H1 (cell line): ENCODE data around the gene RIN3. TPM values are rescaled to one million over a fixed set of nuclear protein-coding genes. Genes with fewer than 3 reads are reported as not detected.

Experiments
- CTCF ChIA-PET: fragments of 300-600 bp; sonication (Branson Sonifier 250); formaldehyde crosslinking; loops from one replicate; lab custom pipeline; 2021; ENCODE audit not compliant: partially characterized antibody; lab: Charles Lee
- POLR2A ChIA-PET: fragments of 300-600 bp; sonication (Branson Sonifier 250); formaldehyde crosslinking; loops from one replicate; lab custom pipeline; 2021; ENCODE audit warnings: inconsistent platforms; ENCODE audit not compliant: partially characterized antibody; lab: Charles Lee
- DNase-seq, 2 experiments: peaks; one replicate each; pipeline versions ENCODE4 v3.0.0 to v3.0.0-alpha.2; 2010 to 2022; ENCODE audit warnings: low spot score in 2 of 2, low read depth in 1 of 2, mixed read lengths in 1 of 2
- FAIRE-seq: peaks from 2 replicates; lab custom pipeline; 2011; peaks lifted over from hg19 to GRCh38; lab: Jason Lieb, UNC
- H2AFZ ChIP-seq: 2 replicates; pipeline ENCODE4 v1.8.1; 2012; ENCODE audit warnings: low read length, inconsistent platforms
- H2AK5ac ChIP-seq: 2 replicates; pipeline ENCODE4 v1.6.1; 2013; ENCODE audit warnings: low read depth, low read length
- H2BK120ac ChIP-seq: replicated peaks from 2 replicates; pipeline ENCODE3; 2013; ENCODE audit warnings: low read depth, low read length, inconsistent platforms
- H2BK12ac ChIP-seq: 2 replicates; pipeline ENCODE4 v1.6.1; 2013; ENCODE audit warnings: low read depth, low read length
- H2BK15ac ChIP-seq: 2 replicates; pipeline ENCODE4 v1.6.1; 2013; ENCODE audit warnings: low read length
- H2BK20ac ChIP-seq: 2 replicates; pipeline ENCODE4 v1.6.1; 2013; ENCODE audit warnings: low read length
- H2BK5ac ChIP-seq: 2 replicates; pipeline ENCODE4 v1.6.1; 2013; ENCODE audit warnings: low read depth, low read length
- H3K14ac ChIP-seq: 2 replicates; pipeline ENCODE4 v1.6.1; 2013; ENCODE audit warnings: inconsistent platforms; ENCODE audit not compliant: insufficient read length
- H3K18ac ChIP-seq: 2 replicates; pipeline ENCODE4 v1.6.1; 2013; ENCODE audit warnings: low read length; ENCODE audit errors: extremely low read depth
- H3K23ac ChIP-seq: 2 replicates; pipeline ENCODE4 v1.6.1; 2013; ENCODE audit warnings: inconsistent platforms; ENCODE audit not compliant: insufficient read length
- H3K23me2 ChIP-seq: 2 replicates; pipeline ENCODE4 v1.6.1; 2013; ENCODE audit warnings: low read depth, low read length
- H3K27ac ChIP-seq: 2 replicates; pipeline ENCODE4 v1.6.1; 2011; ENCODE audit warnings: low read depth, low read length, inconsistent platforms
- H3K27me3 ChIP-seq, 4 experiments: replicated peaks in 1 of 4; 1 replicate in 1 of 4; 2 replicates in 3 of 4; pipeline versions ENCODE4 v1.6.1 to v1.8.1; 2011 to 2013; ENCODE audit warnings: low read length in 3 of 4, mild to moderate bottlenecking in 3 of 4, inconsistent platforms in 2 of 4, mixed read lengths in 2 of 4, moderate library complexity in 1 of 4; ENCODE audit not compliant: control insufficient read depth in 3 of 4, insufficient read depth in 3 of 4; ENCODE audit errors: extremely low read depth in 1 of 4
- H3K36me3 ChIP-seq, 4 experiments: 2 replicates each; pipeline versions ENCODE4 v1.6.1 to v1.8.1; 2011 to 2013; ENCODE audit warnings: mild to moderate bottlenecking in 4 of 4, low read length in 3 of 4, moderate library complexity in 2 of 4, control low read depth in 1 of 4, inconsistent platforms in 1 of 4; ENCODE audit not compliant: insufficient read depth in 4 of 4, control insufficient read depth in 2 of 4
- H3K4ac ChIP-seq: replicated peaks from 2 replicates; pipeline ENCODE3; 2013; ENCODE audit warnings: low read length, low read depth, mixed read lengths, inconsistent platforms; ENCODE audit not compliant: insufficient read length
- H3K4me1 ChIP-seq, 4 experiments: replicated peaks in 1 of 4; 1 replicate in 1 of 4; 2 replicates in 3 of 4; pipeline versions ENCODE4 v1.6.1 to v1.8.1; 2011 to 2013; ENCODE audit warnings: low read length in 3 of 4, inconsistent platforms in 2 of 4, mixed read lengths in 1 of 4; ENCODE audit not compliant: insufficient read depth in 4 of 4, control insufficient read depth in 3 of 4
- H3K4me2 ChIP-seq, 2 experiments: 2 replicates each; pipeline versions ENCODE4 v1.6.1 to v1.8.1; 2011 to 2013; ENCODE audit warnings: low read depth in 2 of 2, low read length in 2 of 2, control low read depth in 1 of 2, inconsistent platforms in 1 of 2, mild to moderate bottlenecking in 1 of 2; ENCODE audit not compliant: insufficient read depth in 1 of 2
- H3K4me3 ChIP-seq, 4 experiments: fragments of 200-600, 300-600 bp in 1 of 4; sonication (generic), shearing (Covaris generic), sonication (Bioruptor Twin) in 1 of 4; 2 replicates each; pipeline versions ENCODE4 v1.5.1 to v1.8.1; 2011 to 2016; ENCODE audit warnings: low read length in 4 of 4, low read depth in 3 of 4, control low read depth in 2 of 4, inconsistent platforms in 2 of 4, mild to moderate bottlenecking in 2 of 4, mixed read lengths in 1 of 4, moderate library complexity in 1 of 4; ENCODE audit not compliant: insufficient read depth in 2 of 4; ENCODE audit errors: extremely low read depth in 1 of 4
- H3K56ac ChIP-seq: replicated peaks from 2 replicates; pipeline ENCODE3; 2013; ENCODE audit warnings: low read depth, mild to moderate bottlenecking, mixed read lengths, low read length, inconsistent platforms; ENCODE audit not compliant: insufficient read length
- H3K79me1 ChIP-seq: 2 replicates; pipeline ENCODE4 v1.6.1; 2013; ENCODE audit warnings: low read depth, low read length, control low read depth
- H3K79me2 ChIP-seq, 2 experiments: 2 replicates each; pipeline versions ENCODE4 v1.6.1 to v1.8.1; 2012 to 2013; ENCODE audit warnings: low read length in 2 of 2, mild to moderate bottlenecking in 2 of 2, inconsistent platforms in 1 of 2; ENCODE audit not compliant: insufficient read depth in 2 of 2, control insufficient read depth in 1 of 2
- H3K9ac ChIP-seq, 4 experiments: replicated peaks in 1 of 4; 1 replicate in 1 of 4; 2 replicates in 3 of 4; pipeline versions ENCODE4 v1.6.1 to v1.8.1; 2011 to 2013; ENCODE audit warnings: low read depth in 3 of 4, low read length in 3 of 4, control low read depth in 2 of 4, mild to moderate bottlenecking in 2 of 4, moderate library complexity in 2 of 4, inconsistent platforms in 1 of 4; ENCODE audit errors: extremely low read depth in 1 of 4
- H3K9me3 ChIP-seq, 2 experiments: 2 replicates each; pipeline versions ENCODE4 v1.6.1 to v1.8.1; 2012 to 2013; ENCODE audit warnings: mild to moderate bottlenecking in 2 of 2, moderate library complexity in 2 of 2, control low read depth in 1 of 2, inconsistent platforms in 1 of 2, low read depth in 1 of 2, low read length in 1 of 2, mixed read lengths in 1 of 2; ENCODE audit not compliant: insufficient read depth in 2 of 2
- H4K20me1 ChIP-seq, 2 experiments: replicated peaks in 1 of 2; 2 replicates each; pipeline versions ENCODE3 to v1.8.1; 2011 to 2013; ENCODE audit warnings: inconsistent platforms in 2 of 2, low read length in 2 of 2, mild to moderate bottlenecking in 1 of 2; ENCODE audit not compliant: insufficient read depth in 2 of 2, control insufficient read depth in 1 of 2
- H4K5ac ChIP-seq: 2 replicates; pipeline ENCODE4 v1.6.1; 2013; ENCODE audit warnings: low read length, low read depth, mixed read lengths, inconsistent platforms; ENCODE audit not compliant: insufficient read length
- H4K8ac ChIP-seq: 2 replicates; pipeline ENCODE4 v1.8.0; 2013; ENCODE audit warnings: mild to moderate bottlenecking, moderate library complexity, low read length, inconsistent platforms; ENCODE audit not compliant: insufficient read depth; ENCODE audit errors: extremely low read depth
- H4K91ac ChIP-seq: replicated peaks from 2 replicates; pipeline ENCODE3; 2013; ENCODE audit warnings: low read length, mixed read lengths, inconsistent platforms; ENCODE audit not compliant: insufficient read length
- CBX5 ChIP-seq: fragments of 300-800, 300-1000 bp; sonication (generic); IDR thresholded peaks from 2 replicates; pipeline ENCODE4 v1.7.1; 2016; ENCODE audit warnings: antibody characterized with exemption, low read length, low read depth
- E2F6 ChIP-seq: IDR thresholded peaks from 2 replicates; pipeline ENCODE4 v1.6.1; 2012; ENCODE audit warnings: inconsistent platforms
- KDM4A ChIP-seq: IDR thresholded peaks from one replicate; pipeline ENCODE4 v1.7.1; 2012; ENCODE audit warnings: low read depth, mild to moderate bottlenecking, moderate library complexity, low read length, inconsistent platforms; ENCODE audit not compliant: severe bottlenecking
- MAFK ChIP-seq: IDR thresholded peaks from 2 replicates; pipeline ENCODE4 v1.6.1; 2012; ENCODE audit warnings: low read depth, mild to moderate bottlenecking, improper control_type of control experiment, low read length
- NRF1 ChIP-seq: IDR thresholded peaks from 2 replicates; pipeline ENCODE4 v1.6.1; 2011; ENCODE audit warnings: mild to moderate bottlenecking, low read depth, low read length, improper control_type of control experiment
- RNF2 ChIP-seq: fragments of 200-900, 300-1000 bp; sonication (generic); IDR thresholded peaks from 2 replicates; pipeline ENCODE4 v1.7.1; 2016; ENCODE audit warnings: borderline replicate concordance, low read depth, mild to moderate bottlenecking, antibody characterized with exemption, low read length; ENCODE audit not compliant: poor library complexity, severe bottlenecking; ENCODE audit errors: missing control alignments
- SIRT6 ChIP-seq: IDR thresholded peaks from one replicate; pipeline ENCODE4 v1.7.1; 2012; ENCODE audit warnings: low read length, inconsistent platforms
- ZNF274 ChIP-seq: IDR thresholded peaks from 2 replicates; pipeline ENCODE4 v1.7.0; 2012; ENCODE audit warnings: low read length, borderline replicate concordance; ENCODE audit errors: extremely low read depth
- WGBS, 2 experiments: shearing (Covaris generic) in 1 of 2; methylation state at CpG; one replicate each; pipeline versions ENCODE4 v1.1.6 to v1.1.7; 2013 to 2015; ENCODE audit warnings: low lambda C conversion rate in 2 of 2, mixed read lengths in 2 of 2, inconsistent platforms in 1 of 2, low coverage in 1 of 2, missing lambda C conversion rate in 1 of 2; ENCODE audit not compliant: insufficient replicate concordance in 2 of 2, insufficient coverage in 1 of 2, insufficient read length in 1 of 2; ENCODE audit errors: extremely low coverage in 1 of 2, missing lambda C conversion rate in 1 of 2; 5-methylcytosine and 5-hydroxymethylcytosine counted together
- polyA plus RNA-seq, 7 experiments: library from polyadenylated mRNA; depleted of rRNA in 3 of 7; stranded (reverse) in 5 of 7; unstranded in 2 of 7; fragments of >200 nt in 5 of 7; fragments of 200-250 nt in 2 of 7; gene quantifications; 1 replicate in 5 of 7; 2 replicates in 1 of 7; 4 replicates in 1 of 7; pipeline versions ENCODE4 v1.2.1 to v1.2.3, GENCODE V29; 2011 to 2013; ENCODE audit warnings: missing spikeins in 2 of 7, mixed read lengths in 2 of 7
- total RNA-seq: library from RNA; stranded (reverse); fragmentation: NEBNext Ultra II Directional; extraction: Animal tissue kit (Norgen Biotek cat#: 25700); gene quantifications from 2 replicates; pipeline ENCODE4 v1.2.1, GENCODE V29; 2021

The RIN3 gene
- total and polyA plus RNA-seq, 2 of the 8 experiments (the other 6 are each of a cell fraction or from before 2014, with no cell fraction given): 0.59 to 1.5 TPM

GRCh38 chr14:92657457-92658142 lies 144.0 kb downstream of the RIN3 start:
- Histone ChIP-seq H3K79me2 (no peaks in the 10 kb centered on the region), H3K4me1 (peaks cover 0 to 5% (median 2%) of the 10 kb centered on the region in 4 experiments; a peak in 2 of 7 replicates), H2BK15ac (no peak overlapping the region), H3K79me1 (no peaks in the 10 kb centered on the region), H3K4me2 (no peak overlapping the region), H3K36me3 (no peaks in the 10 kb centered on the region), H3K4ac (no peak overlapping the region), H3K27me3 (no peaks in the 10 kb centered on the region), H3K18ac (peak overlapping the region; percentile 48), H3K56ac (no peak overlapping the region), H3K27ac (no peak overlapping the region), H3K14ac (no peak overlapping the region), H3K4me3 (no peak overlapping the region), H4K8ac (no peak overlapping the region), H2BK5ac (no peak overlapping the region), H2AK5ac (no peak overlapping the region), H3K23ac (no peak overlapping the region), H2BK12ac (peak overlapping the region; percentile 14; the same call in 1 of the 2 replicates), H2AFZ (no peak overlapping the region; the same call in 1 of the 2 replicates), H4K91ac (no peak overlapping the region), H4K20me1 (no peaks in the 10 kb centered on the region), H3K9me3 (no peaks in the 10 kb centered on the region), H3K23me2 (no peaks in the 10 kb centered on the region), H4K5ac (no peak overlapping the region), H2BK20ac (no peak overlapping the region), H3K9ac (no peak overlapping the region), H2BK120ac (no peak overlapping the region)
- DNase-seq (no peak), FAIRE-seq (peak; percentile 32)
- ChIA-PET CTCF (interaction anchor here (0.7 to 1.3 kb wide), 4 partner anchors 9 to 539 kb away, joined by 3 to 4 read pairs (median 4); no protein-coding TSS in a partner anchor), POLR2A (no interaction called here)
- 84% methylated on average over 10 of the region's 13 CpGs; no CpG with 5 or more reads in 1 of the 2 experiments for WGBS, 2 experiments
- TF ChIP-seq CBX5: no peak
- TF ChIP-seq E2F6: no peak
- no peak for TF ChIP-seq KDM4A
- TF ChIP-seq ZNF274: no peak
- TF ChIP-seq SIRT6: no peak
- no peak for TF ChIP-seq MAFK
- TF ChIP-seq RNF2: no peak
- TF ChIP-seq NRF1: no peak
